Ascending aorta (tissue), 2 donors: Measurements from ENCODE around the gene RING1. TPM values are rescaled to one million over a fixed set of nuclear protein-coding genes. Genes with fewer than 3 reads are reported as not detected.

Experiments
- DNase-seq, 2 donors: peaks; one replicate each; pipeline ENCODE4 v3.0.0-alpha.2; 2019; ENCODE audit warnings: low spot score in 2 of 2
- H3K27ac ChIP-seq, 2 donors: fragments of 200-600 bp; sonication (generic); one replicate each; pipeline ENCODE4 v1.5.1; 2016 to 2017; ENCODE audit warnings: mild to moderate bottlenecking in 1 of 2
- H3K27me3 ChIP-seq: fragments of 200-600 bp; sonication (generic); one replicate; pipeline ENCODE4 v1.5.1; 2017
- H3K36me3 ChIP-seq, 2 donors: fragments of 200-600 bp; sonication (generic); one replicate each; pipeline ENCODE4 v1.5.1; 2016
- H3K4me1 ChIP-seq, 2 donors: fragments of 200-600 bp; sonication (generic); one replicate each; pipeline ENCODE4 v1.5.1; 2016 to 2017; ENCODE audit warnings: mild to moderate bottlenecking in 1 of 2
- H3K4me3 ChIP-seq, 2 donors: fragments of 200-600 bp; sonication (generic); one replicate each; pipeline ENCODE4 v1.5.1; 2016 to 2017; ENCODE audit warnings: mild to moderate bottlenecking in 1 of 2
- H3K9me3 ChIP-seq, 2 donors: fragments of 200-600 bp; sonication (generic); one replicate each; pipeline ENCODE4 v1.5.1; 2016
- CTCF ChIP-seq, 3 experiments: fragments of 200-600 bp in 2 of 3; fragments of 450-650 bp in 1 of 3; sonication (generic) in 2 of 3; IDR thresholded peaks; one replicate each; pipeline ENCODE4 v1.5.1; 2016 to 2019; ENCODE audit warnings: antibody characterized with exemption in 3 of 3, mild to moderate bottlenecking in 1 of 3, moderate library complexity in 1 of 3
- intact Hi-C: fragments of 100-400 bp; cut with DNase I; formaldehyde crosslinking; loops from one replicate; pipeline ENCODE4 v1.15.1; 2023
- total RNA-seq: library from RNA; depleted of rRNA; stranded (reverse); fragments of >200 nt; gene quantifications from one replicate; pipeline ENCODE4 v1.1.0, GENCODE V29; 2016

Gene RING1
- total RNA-seq, 1 donor from 2014 or later, result 28.5 TPM

GRCh38 chr6:33235221-33235634, 26.9 kb downstream of the RING1 start:
- Histone ChIP-seq H3K4me1 (no peaks in the 10 kb centered on the region), H3K27ac (no peak overlapping the region), H3K9me3 (no peaks in the 10 kb centered on the region), H3K4me3 (no peak overlapping the region), H3K27me3 (no peaks in the 10 kb centered on the region), H3K36me3 (no peaks in the 10 kb centered on the region)
- TF ChIP-seq CTCF (IDR thresholded peaks at IDR 0.05), result no peak
- no peak for DNase-seq
- intact Hi-C loops, result no loop called here

GRCh38 chr6:33236328-33236727, 28.0 kb downstream of the RING1 start:
- intact Hi-C loops, result no loop called here
- H3K4me3 ChIP-seq, result no peak overlapping the region
- no peaks in the 10 kb centered on the region for H3K4me1 ChIP-seq
- no peaks in the 10 kb centered on the region for H3K27me3 ChIP-seq
- no peak overlapping the region for H3K27ac ChIP-seq
- no peak for DNase-seq
- no peak for TF ChIP-seq CTCF (IDR thresholded peaks at IDR 0.05)
- H3K36me3 ChIP-seq, result no peaks in the 10 kb centered on the region
- no peaks in the 10 kb centered on the region for H3K9me3 ChIP-seq

DNA sequence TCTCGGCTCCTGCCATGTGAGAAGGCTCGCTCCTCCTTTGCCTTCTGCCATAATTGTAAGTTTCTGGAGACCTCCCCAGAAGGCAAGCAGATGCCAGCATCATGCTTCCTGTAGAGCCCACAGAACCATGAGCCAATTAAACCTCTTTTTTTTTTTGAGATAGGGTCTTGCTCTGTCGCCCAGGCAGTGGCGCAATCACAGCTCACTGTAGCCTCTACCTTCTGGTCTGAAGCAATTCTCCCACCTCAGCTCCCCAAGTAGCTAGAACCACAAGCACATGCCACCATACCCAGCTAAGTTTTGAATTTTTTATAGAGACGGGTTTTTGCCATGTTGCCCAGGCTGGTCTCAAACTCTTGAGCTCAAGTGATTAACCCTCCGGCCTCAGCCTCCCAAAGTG, 28.6 kb downstream of the RING1 start:
- H3K36me3 ChIP-seq, result no peaks in the 10 kb centered on the region
- H3K4me3 ChIP-seq, result no peak overlapping the region
- DNase-seq, result no peak
- TF ChIP-seq CTCF (IDR thresholded peaks at IDR 0.05), result no peak
- intact Hi-C loops, result no loop called here
- H3K9me3 ChIP-seq, result no peaks in the 10 kb centered on the region
- H3K4me1 ChIP-seq, result no peaks in the 10 kb centered on the region
- no peaks in the 10 kb centered on the region for H3K27me3 ChIP-seq
- no peak overlapping the region for H3K27ac ChIP-seq

GRCh38 chr6:33237741-33238140, 29.4 kb downstream of the RING1 start:
- TF ChIP-seq CTCF (IDR thresholded peaks at IDR 0.05), result no peak
- DNase-seq, result no peak
- no peaks in the 10 kb centered on the region for H3K36me3 ChIP-seq
- no peaks in the 10 kb centered on the region for H3K4me1 ChIP-seq
- H3K27ac ChIP-seq, result no peak overlapping the region
- H3K27me3 ChIP-seq, result no peaks in the 10 kb centered on the region
- H3K9me3 ChIP-seq, result no peaks in the 10 kb centered on the region
- no peak overlapping the region for H3K4me3 ChIP-seq
- intact Hi-C loops, result no loop called here

DNA sequence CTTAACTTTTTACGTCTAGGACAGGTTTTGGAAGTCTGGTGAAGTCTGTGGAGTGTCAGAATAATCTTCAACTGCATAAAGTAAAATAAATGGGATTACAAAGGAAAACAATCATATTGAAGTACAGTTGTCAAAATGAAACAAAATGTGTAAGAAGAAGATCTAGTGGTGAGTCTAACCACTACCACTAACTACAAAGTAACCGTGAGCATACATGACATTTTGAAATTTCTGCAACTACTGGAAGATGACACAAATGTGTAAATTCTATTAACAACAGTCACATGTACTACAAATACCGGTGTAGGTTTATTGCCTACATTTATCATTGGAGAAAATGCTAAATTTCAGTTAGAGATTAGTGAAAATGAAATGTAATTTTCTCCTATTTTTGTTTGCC, 33.7 kb downstream of the RING1 start:
- H3K4me3 ChIP-seq, result no peak overlapping the region
- TF ChIP-seq CTCF (IDR thresholded peaks at IDR 0.05), result no peak
- H3K36me3 ChIP-seq, result no peaks in the 10 kb centered on the region
- H3K9me3 ChIP-seq, result no peaks in the 10 kb centered on the region
- DNase-seq, result no peak
- H3K27ac ChIP-seq, result no peak overlapping the region
- intact Hi-C loops, result no loop called here
- no peaks in the 10 kb centered on the region for H3K27me3 ChIP-seq
- H3K4me1 ChIP-seq, result no peaks in the 10 kb centered on the region

DNA sequence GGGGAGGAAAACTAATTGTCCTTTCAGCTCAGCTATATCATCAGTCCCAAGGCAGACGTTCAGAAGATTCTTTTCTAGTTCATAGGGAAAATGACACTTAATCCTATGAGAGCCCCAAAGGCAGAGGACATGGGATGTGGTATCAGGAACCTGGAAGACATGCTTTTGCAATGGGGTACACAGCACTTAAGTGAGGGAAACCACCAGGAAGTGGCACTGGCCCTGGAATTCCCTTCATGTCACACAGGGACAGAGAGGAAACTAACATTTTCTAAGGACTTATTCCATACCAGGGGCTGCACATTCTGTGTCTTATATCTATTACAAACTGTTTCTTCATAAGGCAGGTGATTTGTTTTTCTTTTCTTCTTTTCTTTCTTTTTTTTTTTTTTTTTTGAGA, 35.2 kb downstream of the RING1 start:
- no peak overlapping the region for H3K4me3 ChIP-seq
- peaks cover 0 to 5% of the 10 kb centered on the region in 2 donors for H3K4me1 ChIP-seq
- intact Hi-C loops, result no loop called here
- DNase-seq, result no peak
- no peaks in the 10 kb centered on the region for H3K9me3 ChIP-seq
- TF ChIP-seq CTCF (IDR thresholded peaks at IDR 0.05), result no peak
- no peaks in the 10 kb centered on the region for H3K36me3 ChIP-seq
- no peak overlapping the region for H3K27ac ChIP-seq
- H3K27me3 ChIP-seq, result no peaks in the 10 kb centered on the region
